GM12874 (cell line): Measurements from ENCODE around the gene PTGER2.

Experiments used
- TF ChIP-seq, protein P1 (sequence below): IDR thresholded peaks from 2 replicates; pipeline ENCODE4 v1.5.1; 2011; ENCODE audit warnings: low read depth, mild to moderate bottlenecking, control low read depth, low read length, moderate library complexity; ENCODE audit not compliant: insufficient read depth

The PTGER2 gene

GRCh38 chr14:52329678-52330369 lies 15.7 kb downstream of the PTGER2 start:
- TF ChIP-seq, protein P1, sequence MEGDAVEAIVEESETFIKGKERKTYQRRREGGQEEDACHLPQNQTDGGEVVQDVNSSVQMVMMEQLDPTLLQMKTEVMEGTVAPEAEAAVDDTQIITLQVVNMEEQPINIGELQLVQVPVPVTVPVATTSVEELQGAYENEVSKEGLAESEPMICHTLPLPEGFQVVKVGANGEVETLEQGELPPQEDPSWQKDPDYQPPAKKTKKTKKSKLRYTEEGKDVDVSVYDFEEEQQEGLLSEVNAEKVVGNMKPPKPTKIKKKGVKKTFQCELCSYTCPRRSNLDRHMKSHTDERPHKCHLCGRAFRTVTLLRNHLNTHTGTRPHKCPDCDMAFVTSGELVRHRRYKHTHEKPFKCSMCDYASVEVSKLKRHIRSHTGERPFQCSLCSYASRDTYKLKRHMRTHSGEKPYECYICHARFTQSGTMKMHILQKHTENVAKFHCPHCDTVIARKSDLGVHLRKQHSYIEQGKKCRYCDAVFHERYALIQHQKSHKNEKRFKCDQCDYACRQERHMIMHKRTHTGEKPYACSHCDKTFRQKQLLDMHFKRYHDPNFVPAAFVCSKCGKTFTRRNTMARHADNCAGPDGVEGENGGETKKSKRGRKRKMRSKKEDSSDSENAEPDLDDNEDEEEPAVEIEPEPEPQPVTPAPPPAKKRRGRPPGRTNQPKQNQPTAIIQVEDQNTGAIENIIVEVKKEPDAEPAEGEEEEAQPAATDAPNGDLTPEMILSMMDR, result no peak

DNA sequence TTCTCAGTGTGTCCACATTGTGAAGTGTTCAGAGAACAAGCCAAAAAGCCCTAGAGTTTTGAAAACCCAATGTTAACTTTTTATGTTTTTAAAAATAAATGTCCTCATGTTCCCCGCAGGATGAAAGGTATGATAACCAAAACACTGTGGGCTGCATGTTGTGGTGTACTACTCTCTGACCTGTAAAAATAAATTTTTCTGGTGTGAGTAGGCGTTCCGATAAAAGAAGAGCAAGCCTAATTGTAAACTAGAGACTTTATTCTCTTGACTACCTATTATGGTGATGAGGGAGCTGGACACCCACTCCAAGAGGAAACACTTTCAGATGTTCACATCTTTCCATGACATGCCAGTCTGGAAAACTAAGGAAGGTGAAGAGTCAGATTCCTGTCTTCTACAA lies 18.2 kb downstream of the PTGER2 start:
- TF ChIP-seq, protein P1, result no peak

GRCh38 chr14:52333108-52333507 lies 19.0 kb downstream of the PTGER2 start:
- TF ChIP-seq, protein P1, result no peak

DNA sequence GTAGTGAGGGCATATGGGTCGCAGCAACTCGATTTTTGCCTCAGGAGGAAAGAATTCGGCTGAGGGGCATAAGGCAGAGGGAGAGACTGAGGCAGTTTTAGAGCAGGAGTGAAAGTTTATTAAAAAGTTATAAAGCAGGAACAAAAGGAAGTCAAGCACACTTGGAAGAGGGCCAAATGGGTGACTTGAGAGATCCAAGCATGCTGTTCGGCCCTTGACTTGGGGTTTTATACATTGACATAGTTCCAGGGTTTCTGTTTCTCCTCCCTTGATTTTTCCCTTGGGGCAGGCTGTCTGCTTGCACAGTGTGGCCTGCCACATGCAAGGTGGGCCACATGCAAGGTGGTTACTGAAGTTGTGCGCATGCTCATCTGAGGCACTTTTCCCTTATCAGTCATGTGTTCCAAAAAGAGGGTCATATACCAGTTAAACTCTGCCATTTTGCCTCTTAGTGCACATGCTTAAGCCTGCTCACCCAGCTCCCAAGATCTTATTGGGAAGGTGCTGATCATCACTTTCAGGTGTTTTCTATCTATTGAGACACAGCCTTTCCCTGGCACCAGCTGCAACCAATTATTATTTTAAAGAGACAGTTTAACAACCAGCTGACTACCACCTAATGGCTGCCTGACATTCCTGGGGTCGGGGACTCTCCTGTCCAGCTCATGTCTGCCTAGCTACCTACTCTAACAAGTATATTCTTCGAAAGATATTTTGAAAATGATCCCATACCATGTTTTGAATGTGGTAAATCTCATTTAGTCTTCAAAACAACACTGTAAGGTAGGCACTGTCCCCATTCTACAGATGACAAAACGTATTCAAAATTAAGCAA lies 19.9 kb downstream of the PTGER2 start:
- TF ChIP-seq, protein P1, result no peak

DNA sequence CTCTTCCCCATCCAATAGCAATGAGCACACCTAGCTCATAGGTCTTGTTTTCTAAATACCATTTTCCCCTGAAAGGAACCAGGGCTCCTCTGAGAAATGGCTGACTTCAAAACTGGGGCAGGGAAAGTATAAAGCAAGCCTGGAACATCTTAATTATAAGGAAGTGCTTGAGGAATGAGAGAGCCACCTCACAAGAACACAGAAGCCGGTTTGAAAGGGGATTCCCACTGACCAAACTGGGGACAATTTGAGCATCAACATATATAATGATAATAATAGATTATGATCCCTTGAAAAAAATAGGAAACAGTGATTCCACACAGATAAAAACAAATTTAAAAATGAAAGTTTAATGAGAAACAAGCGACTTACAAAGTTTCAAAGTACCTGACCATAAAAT lies 22.1 kb downstream of the PTGER2 start:
- TF ChIP-seq, protein P1, result no peak

GRCh38 chr14:52338051-52338681 lies 24.1 kb downstream of the PTGER2 start:
- TF ChIP-seq, protein P1, result no peak

DNA sequence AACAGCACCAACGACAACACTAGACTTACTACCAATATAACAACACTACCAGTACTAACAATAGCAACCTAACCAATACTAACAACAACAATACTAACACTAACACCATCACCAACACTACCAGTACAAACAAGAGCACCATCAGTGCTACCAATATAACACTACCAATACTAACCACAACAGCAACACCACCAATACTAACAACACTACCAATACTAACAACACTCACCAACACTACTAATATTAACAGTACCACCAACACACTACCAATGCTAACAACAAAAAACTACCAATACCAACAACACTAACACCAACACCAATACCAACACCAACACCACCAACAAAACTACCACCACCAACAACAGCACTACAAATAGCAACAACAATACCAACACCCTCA lies 25.1 kb downstream of the PTGER2 start:
- TF ChIP-seq, protein P1, result no peak
